ENCODE data around the gene CACNA2D3. TPM values are rescaled to one million over a fixed set of nuclear protein-coding genes. Genes with fewer than 3 reads are reported as not detected.

Gene CACNA2D3
- total RNA-seq, 1 experiment from 2014 or later, result not detected

GRCh38 chr3:54259636-54260035 lies 137.3 kb downstream of the CACNA2D3 start:
- TF ChIP-seq CTCF (conservative IDR thresholded peaks at IDR 0.05; ENCODE audit: low read depth, low read length) (no peak), EZH2 (IDR thresholded peaks at IDR 0.05; ENCODE audit: low read length, unreplicated experiment) (no peak), EZH2phosphoT487 (IDR thresholded peaks at IDR 0.05; ENCODE audit: borderline replicate concordance, low read length) (no peak)

GRCh38 chr3:54261141-54261540 lies 138.8 kb downstream of the CACNA2D3 start:
- ATAC-seq (no peak), DNase-seq (no peak)
- H3K9me3 ChIP-seq (ENCODE audit: low read length), result no peaks in the 10 kb centered on the region
- H3K9ac ChIP-seq (ENCODE audit: low read length), result no peak overlapping the region
- no peaks in the 10 kb centered on the region for H3K79me2 ChIP-seq (ENCODE audit: low read length)
- CTCF ChIA-PET, result no interaction called here
- H3K27me3 ChIP-seq (ENCODE audit: low read length), result peaks cover 10% of the 10 kb centered on the region; the same call in 1 of the 2 replicates
- intact Hi-C loops (cut with micrococcal nuclease), result no loop called here
- no peaks in the 10 kb centered on the region for H3K36me3 ChIP-seq (ENCODE audit: low read depth, low read length)
- POLR2A ChIA-PET (ENCODE audit: unreplicated experiment), result no interaction called here
- H4K20me1 ChIP-seq (ENCODE audit: low read length), result no peaks in the 10 kb centered on the region
- BruUV-seq (replicated peaks), result no TSS peak
- no peak overlapping the region for H2AFZ ChIP-seq (ENCODE audit: low read length)
- no peak overlapping the region for H3K27ac ChIP-seq (ENCODE audit: low read length)
- H3K4me1 ChIP-seq (ENCODE audit: insufficient read depth, low read length), result no peaks in the 10 kb centered on the region
- H3K4me2 ChIP-seq (ENCODE audit: low read length), result no peak overlapping the region
- no peaks in the 10 kb centered on the region for H3K9me2 ChIP-seq (replicated peaks; ENCODE audit: low read length)
- no peaks in the 10 kb centered on the region for H3F3A ChIP-seq (ENCODE audit: low read length, unreplicated experiment)
- no peak overlapping the region for H3K4me3 ChIP-seq (ENCODE audit: low read length)
- TF ChIP-seq CTCF (conservative IDR thresholded peaks at IDR 0.05; ENCODE audit: low read depth, low read length), result no peak
- no peak for TF ChIP-seq EZH2phosphoT487 (IDR thresholded peaks at IDR 0.05; ENCODE audit: borderline replicate concordance, low read length)
- TF ChIP-seq EZH2 (IDR thresholded peaks at IDR 0.05; ENCODE audit: low read length, unreplicated experiment), result no peak

More at GRCh38 chr3:54259636-54260035, 137.3 kb downstream of the CACNA2D3 start:
- H3K9me3 ChIP-seq (ENCODE audit: low read length), result no peaks in the 10 kb centered on the region
- H3K36me3 ChIP-seq (ENCODE audit: low read depth, low read length), result no peaks in the 10 kb centered on the region
- POLR2A ChIA-PET (ENCODE audit: unreplicated experiment), result no interaction called here
- peaks cover 23% of the 10 kb centered on the region; the same call in 1 of the 2 replicates for H3K27me3 ChIP-seq (ENCODE audit: low read length)
- H3K4me3 ChIP-seq (ENCODE audit: low read length), result no peak overlapping the region
- intact Hi-C loops (cut with micrococcal nuclease), result no loop called here
- CTCF ChIA-PET, result no interaction called here
- H3K4me1 ChIP-seq (ENCODE audit: insufficient read depth, low read length), result no peaks in the 10 kb centered on the region
- no TSS peak for BruUV-seq (replicated peaks)
- H3K79me2 ChIP-seq (ENCODE audit: low read length), result no peaks in the 10 kb centered on the region
- H2AFZ ChIP-seq (ENCODE audit: low read length), result no peak overlapping the region
- H3F3A ChIP-seq (ENCODE audit: low read length, unreplicated experiment), result no peaks in the 10 kb centered on the region
- no peaks in the 10 kb centered on the region for H4K20me1 ChIP-seq (ENCODE audit: low read length)
- ATAC-seq (no peak), DNase-seq (no peak)
- no peak overlapping the region for H3K27ac ChIP-seq (ENCODE audit: low read length)
- H3K4me2 ChIP-seq (ENCODE audit: low read length), result no peak overlapping the region
- no peaks in the 10 kb centered on the region for H3K9me2 ChIP-seq (replicated peaks; ENCODE audit: low read length)
- H3K9ac ChIP-seq (ENCODE audit: low read length), result no peak overlapping the region

- H3K79me2 ChIP-seq (ENCODE audit: low read length), result no peaks in the 10 kb centered on the region
- no peaks in the 10 kb centered on the region for H3K9me2 ChIP-seq (replicated peaks; ENCODE audit: low read length)
- H3K4me1 ChIP-seq (ENCODE audit: insufficient read depth, low read length), result no peaks in the 10 kb centered on the region
- intact Hi-C loops (cut with micrococcal nuclease), result no loop called here
- H3K4me2 ChIP-seq (ENCODE audit: low read length), result no peak overlapping the region
- H4K20me1 ChIP-seq (ENCODE audit: low read length), result no peaks in the 10 kb centered on the region
- CTCF ChIA-PET, result no interaction called here
- H3K9ac ChIP-seq (ENCODE audit: low read length), result no peak overlapping the region
- no peak overlapping the region for H3K4me3 ChIP-seq (ENCODE audit: low read length)
- POLR2A ChIA-PET (ENCODE audit: unreplicated experiment), result no interaction called here
- no peak overlapping the region for H3K27ac ChIP-seq (ENCODE audit: low read length)
- no peaks in the 10 kb centered on the region for H3K36me3 ChIP-seq (ENCODE audit: low read depth, low read length)
- no peak for ATAC-seq
- no peak for DNase-seq
- H2AFZ ChIP-seq (ENCODE audit: low read length), result no peak overlapping the region
- peaks cover 7% of the 10 kb centered on the region; the same call in 1 of the 2 replicates for H3K27me3 ChIP-seq (ENCODE audit: low read length)
- TF ChIP-seq EZH2 (IDR thresholded peaks at IDR 0.05; ENCODE audit: low read length, unreplicated experiment) (no peak), EZH2phosphoT487 (IDR thresholded peaks at IDR 0.05; ENCODE audit: borderline replicate concordance, low read length) (no peak)
- H3F3A ChIP-seq (ENCODE audit: low read length, unreplicated experiment), result no peaks in the 10 kb centered on the region
- H3K9me3 ChIP-seq (ENCODE audit: low read length), result no peaks in the 10 kb centered on the region
- BruUV-seq (replicated peaks), result no TSS peak
These were observed 140.2 kb downstream of the CACNA2D3 start for GRCh38 chr3:54262541-54262940.
